K562 (cell line): Measurements from ENCODE around the gene NALCN. TPM values are rescaled to one million over a fixed set of nuclear protein-coding genes. Genes with fewer than 3 reads are reported as not detected.

Experiments used
- ATAC-seq: fragments of 200-7000 bp; cut with Tn5 transposase; 3 replicates; pipeline ENCODE4 v1.9.1; 2020; ENCODE audit warnings: moderate library complexity
- BruUV-seq: library from RNA; stranded (reverse); fragments of 400-500 nt; replicated peaks from 2 replicates; lab custom pipeline; 2021; lab: Mats Ljungman, UMichigan
- CTCF ChIA-PET: fragments of 300-600 bp; formaldehyde crosslinking; extraction: SDS; loops from one replicate; lab custom pipeline; 2021; ENCODE audit warnings: low intra/inter-chr PET ratio; lab: Yijun Ruan, JAX
- POLR2A ChIA-PET: fragments of 300-600, 350-650 bp; sonication (Branson Sonifier 250); formaldehyde crosslinking; extraction: SDS; loops from one replicate; lab custom pipeline; 2021; ENCODE audit warnings: antibody characterized with exemption, inconsistent platforms; lab: Yijun Ruan, JAX
- DNase-seq, 4 experiments: peaks; one replicate each; pipeline versions ENCODE4 v3.0.0 to v3.0.0-alpha.2; 2011 to 2018; ENCODE audit warnings: low spot score in 3 of 4, mixed read lengths in 3 of 4; ENCODE audit errors: extremely low read depth in 1 of 4
- FAIRE-seq: peaks from 2 replicates; lab custom pipeline; 2011; peaks lifted over from hg19 to GRCh38; lab: Jason Lieb, UNC
- H2AFZ ChIP-seq: 2 replicates; pipeline ENCODE4 v1.6.0; 2011; ENCODE audit warnings: low read depth, low read length, control low read depth, inconsistent platforms
- H3K27ac ChIP-seq: fragments of 200-600 bp; 3 replicates; pipeline ENCODE4 v1.8.0; 2011; ENCODE audit warnings: low read depth, mild to moderate bottlenecking, control low read depth, inconsistent platforms, low read length, moderate library complexity, mixed read lengths; ENCODE audit errors: extremely low read depth
- H3K27me3 ChIP-seq, 2 experiments: fragments of 300-600 bp in 1 of 2; 2 replicates in 1 of 2; 3 replicates in 1 of 2; pipeline versions ENCODE4 v1.6.0 to v1.8.0; 2011; ENCODE audit warnings: inconsistent platforms in 2 of 2, low read length in 2 of 2, mild to moderate bottlenecking in 1 of 2, mixed read lengths in 1 of 2, moderate library complexity in 1 of 2; ENCODE audit not compliant: control insufficient read depth in 2 of 2, insufficient read depth in 2 of 2
- H3K36me3 ChIP-seq: fragments of 300-600 bp; 3 replicates; pipeline ENCODE4 v1.8.0; 2011; ENCODE audit warnings: mild to moderate bottlenecking, low read length, inconsistent platforms; ENCODE audit not compliant: control insufficient read depth, insufficient read depth
- H3K4me1 ChIP-seq, 2 experiments: fragments of 200-600 bp in 1 of 2; replicated peaks in 1 of 2; 2 replicates in 1 of 2; 3 replicates in 1 of 2; pipeline versions ENCODE4 v1.5.1 to v1.8.0; 2011; ENCODE audit warnings: inconsistent platforms in 2 of 2, low read length in 2 of 2, mild to moderate bottlenecking in 1 of 2, mixed read lengths in 1 of 2, moderate library complexity in 1 of 2; ENCODE audit not compliant: control insufficient read depth in 2 of 2, insufficient read depth in 2 of 2
- H3K4me2 ChIP-seq: 2 replicates; pipeline ENCODE4 v1.6.1; 2011; ENCODE audit warnings: low read length, control low read depth, inconsistent platforms, mixed read lengths; ENCODE audit not compliant: insufficient read depth
- H3K4me3 ChIP-seq: fragments of 200-600 bp; sonication (generic), shearing (Covaris generic); 2 replicates; pipeline ENCODE4 v1.5.1; 2016; ENCODE audit warnings: control low read depth, inconsistent platforms
- H3K79me2 ChIP-seq: fragments of 200-600 bp; 3 replicates; pipeline ENCODE4 v1.8.0; 2011; ENCODE audit warnings: low read length, inconsistent platforms; ENCODE audit not compliant: control insufficient read depth, insufficient read depth
- H3K9ac ChIP-seq, 2 experiments: 2 replicates each; pipeline versions ENCODE4 v1.6.0 to v1.6.1; 2011; ENCODE audit warnings: low read depth in 2 of 2, low read length in 2 of 2, control low read depth in 1 of 2, inconsistent platforms in 1 of 2, mild to moderate bottlenecking in 1 of 2, mixed read lengths in 1 of 2; ENCODE audit not compliant: insufficient read depth in 1 of 2
- H3K9me1 ChIP-seq: one replicate; pipeline ENCODE4 v1.6.0; 2011; ENCODE audit warnings: inconsistent platforms, mild to moderate bottlenecking, low read length, moderate library complexity; ENCODE audit not compliant: control insufficient read depth, insufficient read depth
- H3K9me3 ChIP-seq: replicated peaks from 2 replicates; pipeline ENCODE4 v1.5.1; 2011; ENCODE audit warnings: low read depth, low read length, inconsistent platforms; ENCODE audit not compliant: control insufficient read depth, insufficient read depth
- H4K20me1 ChIP-seq: replicated peaks from 2 replicates; pipeline ENCODE4 v1.6.1; 2011; ENCODE audit warnings: low read length, inconsistent platforms, mixed read lengths; ENCODE audit not compliant: control insufficient read depth, insufficient read depth
- ARID3A ChIP-seq: IDR thresholded peaks from 2 replicates; pipeline ENCODE4 v1.6.1; 2012; ENCODE audit warnings: low read depth, low read length, improper control_type of control experiment, borderline replicate concordance
- FOXJ2 ChIP-seq: fragments of 200-800 bp; sonication (Bioruptor generic); IDR thresholded peaks from 2 replicates; pipeline ENCODE4 v1.6.1; 2016; ENCODE audit warnings: missing genetic modification characterization, missing compliant biosample characterization
- FOXP1 ChIP-seq: sonication (generic); formaldehyde crosslinking; IDR thresholded peaks from 2 replicates; pipeline ENCODE4 v1.8.0; 2022; ENCODE audit warnings: mild to moderate bottlenecking, missing genetic modification reagents
- HIVEP1 ChIP-seq: fragments of 250-450 bp; sonication (Bioruptor Pico); IDR thresholded peaks from 2 replicates; pipeline ENCODE4 v1.4.0; 2020; ENCODE audit warnings: mild to moderate bottlenecking
- KLF10 ChIP-seq: fragments of 250-450 bp; sonication (Bioruptor Pico); IDR thresholded peaks from 2 replicates; pipeline ENCODE4 v1.6.1; 2021; ENCODE audit warnings: matching md5 sums
- MTA3 ChIP-seq: fragments of 450-650 bp; formaldehyde crosslinking; IDR thresholded peaks from 2 replicates; pipeline ENCODE4 v1.6.1; 2017; ENCODE audit warnings: mild to moderate bottlenecking, borderline replicate concordance
- PHB2 ChIP-seq: fragments of 450-650 bp; IDR thresholded peaks from 2 replicates; pipeline ENCODE4 v1.6.1; 2017; ENCODE audit warnings: low read depth
- PHF8 ChIP-seq: fragments of 200-600 bp; sonication (generic); IDR thresholded peaks from 2 replicates; pipeline ENCODE4 v1.6.1; 2012; ENCODE audit warnings: mixed run types, mild to moderate bottlenecking, inconsistent platforms, low read length, moderate library complexity, borderline replicate concordance
- RBM25 ChIP-seq: fragments of 200-400 bp; formaldehyde crosslinking; IDR thresholded peaks from 2 replicates; pipeline ENCODE4 v1.6.1; 2018; ENCODE audit warnings: low read length, low read depth, moderate library complexity; ENCODE audit not compliant: severe bottlenecking
- SIRT6 ChIP-seq: IDR thresholded peaks from one replicate; pipeline ENCODE4 v1.6.1; 2012; ENCODE audit warnings: low read depth, mild to moderate bottlenecking, control low read depth, inconsistent platforms, low read length, moderate library complexity
- SMARCA4 ChIP-seq: fragments of 450-650 bp; IDR thresholded peaks from 2 replicates; pipeline ENCODE4 v1.6.1; 2016
- ZBED1 ChIP-seq: IDR thresholded peaks from 2 replicates; pipeline ENCODE4 v1.6.1; 2014
- WGBS: fragments of 100-300 bp; shearing (Covaris generic); methylation state at CpG from one replicate; pipeline ENCODE4 v1.1.6; 2016; ENCODE audit warnings: low coverage, mixed read lengths; ENCODE audit not compliant: insufficient coverage; ENCODE audit errors: missing lambda C conversion rate; 5-methylcytosine and 5-hydroxymethylcytosine counted together
- in situ Hi-C: fragments of 300-500 bp; cut with MboI; formaldehyde crosslinking; loops from 4 replicates; pipeline ENCODE4 v1.15.0; 2018; ENCODE audit warnings: inconsistent platforms, mixed read lengths
- intact Hi-C: fragments of 100-400 bp; cut with micrococcal nuclease; formaldehyde crosslinking; loops from 2 replicates; pipeline ENCODE4 v1.14.2; 2022
- polyA plus RNA-seq, 8 experiments: library from polyadenylated mRNA; depleted of rRNA in 4 of 8; stranded (reverse) in 5 of 8; unstranded in 3 of 8; fragments of >200 nt; fragmentation: Nextera tagmentation in 2 of 8; fragmentation: Illumina TruSeq in 1 of 8; extraction: Ambion mirVana in 2 of 8; extraction: Trizol in 1 of 8; gene quantifications; 2 replicates each; pipeline versions ENCODE4 v1.2.1 to v1.2.3, GENCODE V29; 2011 to 2014; ENCODE audit warnings: inconsistent platforms in 1 of 8, missing spikeins in 1 of 8
- total RNA-seq, 7 experiments: library from RNA; depleted of rRNA in 6 of 7; stranded (reverse); fragments of >200 nt in 6 of 7; fragmentation: Illumina TruSeq in 2 of 7; extraction: Trizol in 2 of 7; gene quantifications; 2 replicates each; pipeline versions ENCODE4 v1.2.1 to v1.2.3, GENCODE V29; 2011 to 2021; ENCODE audit warnings: low replicate concordance in 1 of 7
- TF ChIP-seq, protein P1 (sequence below), 2 experiments: fragments of 450-650 bp; IDR thresholded peaks; 2 replicates each; pipeline ENCODE4 v1.6.1; 2016; ENCODE audit warnings: mild to moderate bottlenecking in 2 of 2, borderline replicate concordance in 1 of 2, low read depth in 1 of 2, moderate library complexity in 1 of 2

Gene NALCN
- total and polyA plus RNA-seq, 9 of the 15 experiments (the other 6 are each of a cell fraction or from before 2014, with no cell fraction given) = not detected

GRCh38 chr13:101190337-101190736 is 226.0 kb downstream of the NALCN start:
- in situ Hi-C loops = no loop called here
- Histone ChIP-seq H3K36me3 (no peaks in the 10 kb centered on the region), H2AFZ (no peak overlapping the region), H3K27ac (no peak overlapping the region), H3K4me2 (no peak overlapping the region), H3K9ac (no peak overlapping the region), H3K79me2 (no peaks in the 10 kb centered on the region), H3K27me3 (no peaks in the 10 kb centered on the region), H3K4me1 (no peaks in the 10 kb centered on the region), H3K9me1 (no peaks in the 10 kb centered on the region), H3K4me3 (no peak overlapping the region), H3K9me3 (no peaks in the 10 kb centered on the region), H4K20me1 (no peaks in the 10 kb centered on the region)
- no peak for FAIRE-seq
- BruUV-seq = no TSS peak
- no peak for DNase-seq
- ChIA-PET POLR2A (no interaction called here), CTCF (no interaction called here)
- WGBS = 4% methylated on average over 3 of the region's 3 CpGs
- intact Hi-C loops = no loop called here
- no peak for ATAC-seq
- TF ChIP-seq HIVEP1 (CRISPR knock-in tag) = no peak
- no peak for TF ChIP-seq MTA3
- no peak for TF ChIP-seq PHF8
- no peak for TF ChIP-seq SMARCA4
- no peak for TF ChIP-seq FOXJ2 (tag)
- no peak for TF ChIP-seq ZBED1
- no peak for TF ChIP-seq FOXP1 (CRISPR knock-in tag)
- TF ChIP-seq, protein P1, sequence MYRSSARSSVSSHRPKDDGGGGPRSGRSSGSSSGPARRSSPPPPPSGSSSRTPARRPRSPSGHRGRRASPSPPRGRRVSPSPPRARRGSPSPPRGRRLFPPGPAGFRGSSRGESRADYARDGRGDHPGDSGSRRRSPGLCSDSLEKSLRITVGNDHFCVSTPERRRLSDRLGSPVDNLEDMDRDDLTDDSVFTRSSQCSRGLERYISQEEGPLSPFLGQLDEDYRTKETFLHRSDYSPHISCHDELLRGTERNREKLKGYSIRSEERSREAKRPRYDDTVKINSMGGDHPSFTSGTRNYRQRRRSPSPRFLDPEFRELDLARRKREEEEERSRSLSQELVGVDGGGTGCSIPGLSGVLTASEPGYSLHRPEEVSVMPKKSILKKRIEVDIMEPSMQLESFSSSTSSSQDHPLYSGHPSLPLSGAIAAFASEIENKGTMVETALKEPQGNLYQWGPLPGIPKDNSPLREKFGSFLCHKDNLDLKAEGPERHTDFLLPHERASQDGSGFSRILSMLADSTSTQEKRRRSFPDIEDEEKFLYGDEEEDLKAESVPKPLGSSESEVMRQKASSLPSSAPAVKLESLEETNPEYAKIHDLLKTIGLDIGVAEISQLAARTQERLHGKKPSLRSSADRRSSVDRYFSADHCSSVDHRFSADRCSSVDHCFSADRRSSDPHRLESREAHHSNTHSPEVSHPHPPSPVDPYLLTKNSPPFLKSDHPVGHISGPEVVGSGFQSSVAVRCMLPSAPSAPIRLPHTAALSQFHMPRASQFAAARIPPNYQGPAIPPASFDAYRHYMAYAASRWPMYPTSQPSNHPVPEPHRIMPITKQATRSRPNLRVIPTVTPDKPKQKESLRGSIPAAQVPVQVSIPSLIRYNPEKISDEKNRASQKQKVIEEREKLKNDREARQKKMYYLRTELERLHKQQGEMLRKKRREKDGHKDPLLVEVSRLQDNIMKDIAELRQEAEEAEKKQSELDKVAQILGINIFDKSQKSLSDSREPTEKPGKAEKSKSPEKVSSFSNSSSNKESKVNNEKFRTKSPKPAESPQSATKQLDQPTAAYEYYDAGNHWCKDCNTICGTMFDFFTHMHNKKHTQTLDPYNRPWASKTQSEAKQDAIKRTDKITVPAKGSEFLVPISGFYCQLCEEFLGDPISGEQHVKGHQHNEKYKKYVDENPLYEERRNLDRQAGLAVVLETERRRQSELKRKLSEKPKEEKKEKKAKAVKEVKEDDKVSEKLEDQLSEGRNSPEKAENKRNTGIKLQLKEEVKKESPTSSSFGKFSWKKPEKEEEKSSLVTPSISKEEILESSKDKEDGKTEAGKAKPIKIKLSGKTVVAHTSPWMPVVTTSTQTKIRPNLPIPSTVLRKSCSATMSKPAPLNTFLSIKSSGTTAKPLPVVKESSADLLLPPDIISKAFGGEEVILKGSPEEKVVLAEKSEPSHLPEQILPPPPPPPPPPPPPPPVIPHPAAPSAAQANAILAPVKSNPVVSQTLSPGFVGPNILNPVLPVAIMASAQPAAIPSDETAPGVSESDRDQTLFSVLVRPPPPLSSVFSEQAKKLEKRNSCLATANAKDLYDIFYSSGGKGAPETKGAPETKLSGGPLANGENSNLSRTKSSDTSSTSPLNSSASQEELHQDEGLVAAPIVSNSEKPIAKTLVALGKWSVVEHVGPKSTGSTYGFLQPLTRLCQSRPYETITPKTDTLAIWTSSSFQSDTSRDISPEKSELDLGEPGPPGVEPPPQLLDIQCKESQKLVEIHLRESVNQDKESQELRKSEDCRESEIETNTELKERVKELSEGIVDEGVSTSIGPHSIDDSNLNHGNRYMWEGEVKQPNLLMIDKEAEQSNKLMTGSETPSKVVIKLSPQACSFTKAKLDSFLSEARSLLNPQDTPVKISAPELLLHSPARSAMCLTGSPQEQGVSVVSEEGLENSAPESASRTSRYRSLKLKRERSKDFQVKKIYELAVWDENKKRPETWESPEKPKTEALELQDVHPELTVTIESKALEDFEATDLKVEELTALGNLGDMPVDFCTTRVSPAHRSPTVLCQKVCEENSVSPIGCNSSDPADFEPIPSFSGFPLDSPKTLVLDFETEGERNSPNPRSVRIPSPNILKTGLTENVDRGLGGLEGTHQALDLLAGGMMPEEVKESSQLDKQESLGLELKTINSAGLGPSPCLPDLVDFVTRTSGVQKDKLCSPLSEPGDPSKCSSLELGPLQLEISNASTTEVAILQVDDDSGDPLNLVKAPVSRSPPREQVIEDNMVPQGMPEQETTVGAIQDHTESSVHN (IDR thresholded peaks at IDR 0.05; ENCODE audit: borderline replicate concordance in 1 of 2, low read depth in 1 of 2) = no peak
- no peak for TF ChIP-seq SIRT6
- no peak for TF ChIP-seq RBM25
- no peak for TF ChIP-seq ARID3A
- TF ChIP-seq PHB2 = no peak
- no peak for TF ChIP-seq KLF10 (CRISPR knock-in tag)
